ENCODE results near the gene CTH. TPM values are rescaled to one million over a fixed set of nuclear protein-coding genes. Genes with fewer than 3 reads are reported as not detected.

The CTH gene
- total and polyA plus RNA-seq, 2 of the 4 experiments (the other 2 are of a cell fraction): 2.7 to 3.0 TPM

- ATAC-seq (ENCODE audit: low read depth) (no peak), DNase-seq (no peak)
- H4K91ac ChIP-seq (ENCODE audit: insufficient read depth, low read depth, low read length): no peak overlapping the region
- CTCF ChIA-PET: no interaction called here
- no peak overlapping the region for H3K23ac ChIP-seq (ENCODE audit: low read depth, low read length)
- BruUV-seq (replicated peaks): no TSS peak
- no peak overlapping the region for H4K8ac ChIP-seq (ENCODE audit: low read depth in 2 of 2, low read length in 2 of 2)
- H4K20me1 ChIP-seq (ENCODE audit: insufficient read depth, low read length): no peaks in the 10 kb centered on the region
- no peak overlapping the region for H3K14ac ChIP-seq (replicated peaks; ENCODE audit: low read depth, low read length)
- H2BK5ac ChIP-seq (ENCODE audit: low read depth, low read length, poor library complexity, severe bottlenecking): no peak overlapping the region
- H3K56ac ChIP-seq (ENCODE audit: extremely low read depth, insufficient read depth, low read length): no peak overlapping the region
- H3K9ac ChIP-seq (ENCODE audit: low read depth, low read length): no peak overlapping the region
- in situ Hi-C loops (cut with MboI; ENCODE audit: low sequenced_read_pairs): no loop called here
- no peak overlapping the region for H2AK9ac ChIP-seq (replicated peaks; ENCODE audit: low read depth, low read length, poor library complexity)
- dilution Hi-C loops (cut with HindIII; ENCODE audit: low sequenced_read_pairs, unreplicated experiment): no loop called here
- H2BK15ac ChIP-seq (ENCODE audit: low read depth, low read length): no peak overlapping the region
- no peaks in the 10 kb centered on the region for H3K9me1 ChIP-seq (ENCODE audit: insufficient read depth, low read length)
- no peaks in the 10 kb centered on the region for H3K36me3 ChIP-seq (ENCODE audit: control insufficient read depth, insufficient read depth, low read length)
- H2AFZ ChIP-seq (replicated peaks; ENCODE audit: low read length, poor library complexity): no peak overlapping the region
- no peak overlapping the region for H2BK20ac ChIP-seq (ENCODE audit: low read depth, low read length)
- no peaks in the 10 kb centered on the region for H3K4me1 ChIP-seq (ENCODE audit: control insufficient read depth, insufficient read depth, low read length)
- no peak overlapping the region for H2BK120ac ChIP-seq (ENCODE audit: low read depth, low read length)
- POLR2A ChIA-PET (ENCODE audit: unreplicated experiment): no interaction called here
- no peak overlapping the region for H3K18ac ChIP-seq (ENCODE audit: low read depth, low read length)
- H3K79me1 ChIP-seq (ENCODE audit: low read depth in 1 of 2, low read length in 2 of 2): no peaks in the 10 kb centered on the region
- H3K9me3 ChIP-seq (ENCODE audit: control insufficient read depth, insufficient read depth, low read length): no peaks in the 10 kb centered on the region
- TF ChIP-seq, protein P1, sequence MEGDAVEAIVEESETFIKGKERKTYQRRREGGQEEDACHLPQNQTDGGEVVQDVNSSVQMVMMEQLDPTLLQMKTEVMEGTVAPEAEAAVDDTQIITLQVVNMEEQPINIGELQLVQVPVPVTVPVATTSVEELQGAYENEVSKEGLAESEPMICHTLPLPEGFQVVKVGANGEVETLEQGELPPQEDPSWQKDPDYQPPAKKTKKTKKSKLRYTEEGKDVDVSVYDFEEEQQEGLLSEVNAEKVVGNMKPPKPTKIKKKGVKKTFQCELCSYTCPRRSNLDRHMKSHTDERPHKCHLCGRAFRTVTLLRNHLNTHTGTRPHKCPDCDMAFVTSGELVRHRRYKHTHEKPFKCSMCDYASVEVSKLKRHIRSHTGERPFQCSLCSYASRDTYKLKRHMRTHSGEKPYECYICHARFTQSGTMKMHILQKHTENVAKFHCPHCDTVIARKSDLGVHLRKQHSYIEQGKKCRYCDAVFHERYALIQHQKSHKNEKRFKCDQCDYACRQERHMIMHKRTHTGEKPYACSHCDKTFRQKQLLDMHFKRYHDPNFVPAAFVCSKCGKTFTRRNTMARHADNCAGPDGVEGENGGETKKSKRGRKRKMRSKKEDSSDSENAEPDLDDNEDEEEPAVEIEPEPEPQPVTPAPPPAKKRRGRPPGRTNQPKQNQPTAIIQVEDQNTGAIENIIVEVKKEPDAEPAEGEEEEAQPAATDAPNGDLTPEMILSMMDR (conservative IDR thresholded peaks at IDR 0.05; ENCODE audit: low read depth, low read length): no peak
- TF ChIP-seq MAZ (IDR thresholded peaks at IDR 0.05; ENCODE audit: borderline replicate concordance, low read depth, low read length) (no peak), SMC3 (IDR thresholded peaks at IDR 0.05; ENCODE audit: low read depth, low read length) (no peak), USF2 (IDR thresholded peaks at IDR 0.05; ENCODE audit: low read depth, low read length) (no peak), POLR2A (IDR thresholded peaks at IDR 0.05; ENCODE audit: low read depth, low read length) (no peak), CEBPB (IDR thresholded peaks at IDR 0.05; ENCODE audit: low read depth, low read length) (no peak)
- TF ChIP-seq, protein P2, sequence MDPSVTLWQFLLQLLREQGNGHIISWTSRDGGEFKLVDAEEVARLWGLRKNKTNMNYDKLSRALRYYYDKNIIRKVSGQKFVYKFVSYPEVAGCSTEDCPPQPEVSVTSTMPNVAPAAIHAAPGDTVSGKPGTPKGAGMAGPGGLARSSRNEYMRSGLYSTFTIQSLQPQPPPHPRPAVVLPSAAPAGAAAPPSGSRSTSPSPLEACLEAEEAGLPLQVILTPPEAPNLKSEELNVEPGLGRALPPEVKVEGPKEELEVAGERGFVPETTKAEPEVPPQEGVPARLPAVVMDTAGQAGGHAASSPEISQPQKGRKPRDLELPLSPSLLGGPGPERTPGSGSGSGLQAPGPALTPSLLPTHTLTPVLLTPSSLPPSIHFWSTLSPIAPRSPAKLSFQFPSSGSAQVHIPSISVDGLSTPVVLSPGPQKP (IDR thresholded peaks at IDR 0.05; ENCODE audit: borderline replicate concordance, low read depth, low read length): no peak
- H3K27ac ChIP-seq (ENCODE audit: insufficient read depth, low read length): no peak overlapping the region
- no peak overlapping the region for H3K4me3 ChIP-seq (ENCODE audit: insufficient read depth, low read depth, low read length)
- intact Hi-C loops (cut with micrococcal nuclease): loop anchor here (10.0 kb wide), 1 partner anchor 1788 kb away; no protein-coding TSS in a partner anchor
- no peak overlapping the region for H2AK5ac ChIP-seq (ENCODE audit: low read depth, low read length)
- H3K4me2 ChIP-seq (ENCODE audit: low read depth, low read length): no peak overlapping the region
- no peak overlapping the region for H4K5ac ChIP-seq (ENCODE audit: low read depth, low read length)
- no peak overlapping the region for H3K4ac ChIP-seq (ENCODE audit: low read depth, low read length)
- peaks cover 1% of the 10 kb centered on the region; the same call in 1 of the 2 replicates for H3K27me3 ChIP-seq (ENCODE audit: control insufficient read depth, insufficient read depth, low read length)
Observed at GRCh38 chr1:70392626-70393025, 18.4 kb upstream of the CTH start.
